ENCODE results near the gene HSPB1. TPM values are rescaled to one million over a fixed set of nuclear protein-coding genes. Genes with fewer than 3 reads are reported as not detected.
A peak's percentile ranks its signal among the peaks of the same experiment; 100 is the strongest.
"Not testable (repeated sequence)": the region's sequence is repeated elsewhere in the genome, so short reads cannot be mapped to it uniquely, and the experiment has no call there.

Gene HSPB1
- total RNA-seq (2014; rRNA removed; shearing (Covaris generic)), result 57.6 and 97.6 TPM in 2 replicates

DNA sequence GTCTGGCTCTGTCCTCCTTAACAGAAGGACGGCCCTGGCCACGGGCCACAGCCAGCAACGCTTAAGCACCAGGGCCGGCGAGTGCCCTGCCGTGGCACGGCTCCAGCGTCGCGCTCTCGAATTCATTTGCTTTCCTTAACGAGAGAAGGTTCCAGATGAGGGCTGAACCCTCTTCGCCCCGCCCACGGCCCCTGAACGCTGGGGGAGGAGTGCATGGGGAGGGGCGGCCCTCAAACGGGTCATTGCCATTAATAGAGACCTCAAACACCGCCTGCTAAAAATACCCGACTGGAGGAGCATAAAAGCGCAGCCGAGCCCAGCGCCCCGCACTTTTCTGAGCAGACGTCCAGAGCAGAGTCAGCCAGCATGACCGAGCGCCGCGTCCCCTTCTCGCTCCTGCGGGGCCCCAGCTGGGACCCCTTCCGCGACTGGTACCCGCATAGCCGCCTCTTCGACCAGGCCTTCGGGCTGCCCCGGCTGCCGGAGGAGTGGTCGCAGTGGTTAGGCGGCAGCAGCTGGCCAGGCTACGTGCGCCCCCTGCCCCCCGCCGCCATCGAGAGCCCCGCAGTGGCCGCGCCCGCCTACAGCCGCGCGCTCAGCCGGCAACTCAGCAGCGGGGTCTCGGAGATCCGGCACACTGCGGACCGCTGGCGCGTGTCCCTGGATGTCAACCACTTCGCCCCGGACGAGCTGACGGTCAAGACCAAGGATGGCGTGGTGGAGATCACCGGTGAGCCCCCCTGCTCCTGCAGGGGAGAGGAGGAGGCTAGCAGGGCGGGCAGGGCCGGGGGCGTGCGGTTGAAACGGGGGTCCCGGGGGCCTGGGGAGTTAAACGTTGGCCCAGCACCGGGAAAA lies at the start of gene HSPB1:
Gene HSPB1 (plus strand): TSS at position 327 of the 855 bp plus-strand sequence. CDS start 40 bp downstream, at position 367.
- peak; percentile 93 for DNase-seq (ENCODE audit: low spot score)

DNA sequence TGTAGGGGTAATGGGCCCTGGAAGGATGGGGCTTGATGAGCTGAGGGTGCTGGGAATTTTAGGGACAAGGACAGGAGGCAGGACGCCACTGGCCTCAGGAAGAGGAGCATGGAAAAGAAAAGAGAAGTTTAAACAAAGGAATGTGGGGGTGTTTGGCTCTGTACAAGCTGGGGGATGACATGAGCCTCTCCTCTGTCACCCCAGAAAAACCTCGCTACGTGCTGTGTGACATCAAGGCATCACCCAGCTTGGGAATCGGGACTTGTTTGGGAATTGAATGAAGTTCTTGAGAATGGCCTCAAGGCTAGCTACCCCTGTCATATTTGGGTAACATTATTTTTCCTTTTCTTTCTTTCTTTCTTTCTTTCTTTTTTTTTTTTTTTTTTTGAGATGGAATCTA lies 47.7 kb upstream of the HSPB1 start:
- DNase-seq (ENCODE audit: low spot score), result no peak

DNA sequence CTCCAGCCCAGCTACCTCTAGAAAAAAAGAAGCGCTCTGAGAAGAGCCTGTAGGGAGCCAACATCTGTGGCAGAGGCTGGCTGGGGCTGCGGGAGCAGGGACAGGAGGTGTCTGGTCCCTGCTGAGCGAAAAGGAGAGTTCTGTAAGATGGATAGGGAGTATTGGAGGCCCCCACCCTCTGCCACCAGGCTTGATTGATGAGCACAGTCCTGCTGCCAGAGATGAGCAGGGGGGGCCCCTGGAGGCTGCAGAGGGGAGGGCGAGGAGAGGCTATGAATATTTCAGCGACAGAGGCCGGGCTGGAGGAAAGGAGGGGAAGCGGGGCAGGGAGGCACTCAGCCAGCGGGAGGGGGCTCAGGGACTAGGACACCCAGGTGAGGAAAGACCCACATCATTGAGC lies 44.5 kb upstream of the HSPB1 start:
- DNase-seq (ENCODE audit: low spot score), result no peak

DNA sequence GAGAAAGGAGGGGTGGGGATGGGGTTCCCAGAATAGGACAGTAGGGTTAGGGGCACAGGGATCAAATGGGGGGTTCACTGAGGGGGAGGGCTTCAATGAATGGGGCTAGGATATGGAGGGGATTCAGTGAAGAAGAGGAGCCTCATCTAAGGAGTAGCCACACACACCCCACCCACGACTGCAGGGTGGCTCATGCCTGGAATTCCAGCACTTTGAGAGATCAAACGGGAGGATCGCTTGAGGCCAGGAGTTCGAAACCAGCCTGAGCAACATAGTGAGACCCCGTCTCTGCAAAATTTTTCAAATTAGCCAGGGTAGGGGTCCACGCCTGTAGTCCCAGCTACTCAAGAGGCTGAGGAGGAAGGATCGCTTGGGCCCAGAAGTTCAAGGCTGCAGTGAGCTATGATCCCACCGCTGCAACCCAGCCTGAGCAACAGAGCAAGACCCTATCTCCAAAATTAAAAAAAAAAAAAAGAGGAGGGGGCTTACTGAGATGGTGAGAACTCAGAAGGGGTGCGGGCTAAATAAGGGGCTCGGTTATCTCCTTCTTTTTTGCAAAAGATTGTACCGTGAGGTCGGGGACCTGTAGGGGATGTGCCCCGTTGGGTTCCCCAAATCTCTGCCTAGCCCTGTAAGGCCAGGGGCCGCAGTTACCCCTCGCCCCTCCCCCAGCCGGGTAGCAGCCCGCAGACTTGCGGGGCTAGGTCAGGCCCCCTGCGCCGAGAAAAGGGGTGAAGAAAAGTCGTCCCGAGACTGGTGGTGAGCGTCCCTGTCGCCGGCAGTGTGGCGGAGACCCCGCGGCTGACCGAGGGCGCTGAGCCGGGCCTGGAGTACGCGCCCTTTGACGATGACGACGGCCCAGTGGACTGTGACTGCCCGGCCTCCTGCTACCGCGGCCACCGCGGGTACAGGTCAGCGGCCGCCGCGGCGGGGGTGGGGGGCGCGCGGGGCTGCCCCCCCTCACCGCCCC lies 43.1 kb upstream of the HSPB1 start:
- no peak for DNase-seq (ENCODE audit: low spot score)

DNA sequence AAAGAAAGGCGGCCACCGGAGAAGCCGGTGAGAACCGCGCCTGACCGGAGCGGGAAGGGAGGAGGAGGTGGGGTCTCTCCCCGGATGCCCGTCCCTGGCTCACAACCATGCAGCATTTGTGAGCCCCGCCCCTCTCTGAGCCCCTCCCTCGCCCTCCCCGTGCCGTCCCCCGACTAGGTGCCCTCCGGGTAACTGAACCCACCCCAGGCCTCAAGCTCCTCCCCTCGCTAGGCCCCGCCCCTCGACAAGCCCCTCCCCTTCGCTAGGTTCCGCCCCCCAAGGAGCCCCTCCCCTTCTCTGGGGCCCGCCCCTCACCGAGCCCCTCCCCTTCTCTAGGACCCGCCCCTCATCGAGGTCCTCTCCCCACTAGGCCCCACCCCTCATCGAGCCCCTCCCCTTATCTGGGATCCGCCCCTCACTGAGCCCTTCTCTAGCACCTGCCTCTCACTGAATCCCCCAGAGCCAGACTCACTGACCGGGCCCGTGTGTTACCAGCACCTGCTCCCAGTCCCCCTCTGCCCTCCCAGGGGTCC lies 42.2 kb upstream of the HSPB1 start:
- DNase-seq (ENCODE audit: low spot score), result peak; percentile 57

DNA sequence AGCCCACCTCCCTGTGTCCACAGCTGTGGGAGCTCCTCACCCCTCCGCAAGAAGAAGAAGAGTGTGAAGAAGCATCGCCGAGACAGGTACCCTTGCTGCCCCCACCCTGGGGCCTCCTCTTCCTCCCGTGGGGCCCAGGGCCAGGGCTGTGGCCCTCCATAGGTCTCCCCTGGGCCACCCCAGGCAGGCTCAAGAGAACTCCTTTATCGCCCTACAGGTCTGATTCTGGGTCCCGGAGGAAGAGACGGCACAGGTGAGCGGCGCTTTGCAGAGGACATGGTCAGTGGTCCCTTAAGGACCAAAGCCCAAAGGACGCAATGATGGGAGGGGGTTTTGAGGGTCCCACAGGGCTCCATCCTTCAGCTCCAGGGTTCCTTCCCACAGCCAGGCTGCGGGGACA lies 41.1 kb upstream of the HSPB1 start:
- DNase-seq (ENCODE audit: low spot score), result no peak

DNA sequence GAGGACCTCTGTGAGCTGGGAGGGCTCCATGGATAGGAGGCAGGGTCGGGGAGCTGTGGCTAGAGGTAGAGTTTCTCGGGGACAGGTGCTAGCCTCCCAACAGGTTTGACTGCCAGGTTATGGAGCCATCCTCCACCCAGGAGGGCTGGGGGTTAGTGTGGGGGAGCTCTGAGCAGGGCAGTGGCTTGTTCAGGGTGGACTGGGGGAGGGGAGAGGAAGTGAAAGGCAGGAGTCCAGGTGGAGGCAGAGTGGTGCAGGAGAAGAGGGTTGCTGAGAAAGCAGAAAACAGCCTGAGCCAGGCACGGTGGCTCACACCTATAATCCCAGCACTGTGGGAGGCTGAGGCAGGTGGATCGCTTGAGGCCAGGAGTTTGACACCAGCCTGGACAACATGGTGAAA lies 40.5 kb upstream of the HSPB1 start:
- DNase-seq (ENCODE audit: low spot score), result no peak

DNA sequence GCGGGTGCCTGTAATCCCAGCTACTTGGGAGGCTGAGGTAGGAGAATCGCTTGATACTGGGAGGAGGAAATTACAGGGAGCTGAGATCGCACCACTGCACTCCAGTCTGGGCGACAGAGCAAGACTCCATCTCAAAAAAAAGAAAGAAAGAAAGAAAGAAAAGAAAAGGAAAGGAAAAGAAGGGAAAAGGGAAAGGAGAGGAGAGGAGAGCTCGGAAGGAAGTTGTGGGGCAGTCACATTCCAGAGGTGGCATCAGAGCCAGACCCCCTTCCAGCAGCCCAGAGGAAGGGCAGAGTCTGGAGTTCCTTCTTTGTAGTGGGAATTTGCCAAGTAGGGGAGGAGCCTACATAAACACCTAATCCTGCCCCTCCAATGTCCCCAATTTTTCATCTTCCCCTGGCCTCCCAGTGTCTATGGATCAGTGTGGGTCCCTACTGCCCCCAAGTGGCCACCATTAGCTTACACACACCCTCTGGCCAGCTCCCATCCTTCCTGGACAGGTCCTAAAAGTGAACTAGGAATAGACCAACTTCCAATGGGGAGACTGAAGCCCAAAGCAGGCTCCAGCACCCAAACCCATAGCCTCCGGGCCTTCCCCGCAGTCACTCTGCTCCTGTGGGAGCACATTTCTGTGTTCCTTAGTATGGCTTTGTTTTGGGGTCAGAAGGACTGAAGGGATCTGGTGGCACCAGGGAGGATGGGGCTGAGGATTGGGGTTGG lies 39.6 kb upstream of the HSPB1 start:
- DNase-seq (ENCODE audit: low spot score), result peak; percentile 85

DNA sequence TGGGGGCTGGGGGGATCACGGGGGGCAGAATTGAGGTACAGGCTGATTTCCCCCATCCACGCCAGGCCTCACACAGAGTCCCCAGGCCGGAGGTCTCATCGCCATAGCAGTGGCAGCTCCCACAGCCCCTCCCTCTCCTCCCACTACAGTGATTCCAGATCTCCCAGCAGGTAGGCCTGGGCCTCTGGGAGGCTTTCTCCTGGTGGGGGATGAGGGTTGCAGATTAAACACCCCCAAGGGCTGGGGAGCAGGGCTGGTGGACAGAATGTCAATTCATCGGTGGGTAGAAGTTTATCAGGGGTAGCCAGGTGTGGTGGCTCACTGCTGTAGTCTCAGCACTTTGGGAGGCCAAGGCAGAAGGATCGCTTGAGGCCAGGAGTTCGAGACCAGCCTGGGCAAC lies 37.2 kb upstream of the HSPB1 start:
- DNase-seq (ENCODE audit: low spot score), result no peak

DNA sequence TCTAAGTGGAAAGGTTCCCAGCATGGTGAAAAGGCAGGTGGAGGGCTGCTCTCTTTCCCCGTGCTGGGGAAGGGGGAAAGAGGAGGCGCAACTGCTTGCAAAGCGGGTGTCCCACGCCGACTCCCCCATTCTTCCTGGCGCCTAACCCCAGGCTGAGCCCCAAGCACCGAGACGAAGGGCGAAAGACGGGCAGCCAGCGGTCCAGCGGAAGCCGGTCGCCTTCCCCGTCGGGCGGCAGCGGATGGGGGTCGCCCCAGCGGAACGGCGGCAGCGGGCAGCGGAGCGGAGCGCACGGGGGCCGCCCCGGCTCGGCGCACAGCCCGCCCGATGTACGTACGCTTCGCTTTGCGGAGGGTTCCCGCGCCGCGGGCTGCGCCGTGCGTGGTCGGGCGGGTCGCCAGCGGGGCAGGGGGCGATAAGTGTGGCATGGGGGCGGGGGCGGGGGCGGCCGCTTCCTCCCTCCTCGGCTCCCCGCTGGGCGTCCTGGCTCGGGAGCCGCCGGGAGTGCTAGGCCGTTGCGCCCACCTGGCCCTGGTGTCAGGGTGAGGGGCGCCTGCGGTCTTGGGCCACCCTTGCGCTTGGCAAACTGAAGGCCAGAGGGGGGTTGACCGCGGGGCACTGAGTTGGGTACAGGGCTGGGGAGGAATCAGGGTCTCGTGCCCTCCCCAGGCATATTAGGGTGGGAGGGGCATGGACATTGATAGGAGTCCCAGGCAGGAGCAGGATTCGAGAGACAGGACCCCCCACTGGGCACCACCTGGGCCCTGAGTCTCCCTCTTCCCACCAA lies 35.2 kb upstream of the HSPB1 start:
- DNase-seq (ENCODE audit: low spot score), result no peak

DNA sequence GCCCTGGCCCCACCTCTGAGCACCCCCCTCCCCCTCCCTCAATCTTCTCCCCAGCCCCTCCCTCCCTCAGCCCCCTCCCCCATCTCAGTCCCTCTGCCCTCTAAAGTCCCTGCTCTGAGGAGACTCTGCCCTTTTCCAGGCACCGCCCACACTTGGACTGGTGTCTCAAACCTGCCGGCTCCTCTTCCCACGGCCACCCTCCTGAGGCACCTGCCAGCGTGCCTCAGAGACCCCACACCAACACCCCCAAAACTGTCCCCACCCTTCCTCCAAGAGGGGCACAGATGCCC lies 34.6 kb upstream of the HSPB1 start:
- no peak for DNase-seq (ENCODE audit: low spot score)

DNA sequence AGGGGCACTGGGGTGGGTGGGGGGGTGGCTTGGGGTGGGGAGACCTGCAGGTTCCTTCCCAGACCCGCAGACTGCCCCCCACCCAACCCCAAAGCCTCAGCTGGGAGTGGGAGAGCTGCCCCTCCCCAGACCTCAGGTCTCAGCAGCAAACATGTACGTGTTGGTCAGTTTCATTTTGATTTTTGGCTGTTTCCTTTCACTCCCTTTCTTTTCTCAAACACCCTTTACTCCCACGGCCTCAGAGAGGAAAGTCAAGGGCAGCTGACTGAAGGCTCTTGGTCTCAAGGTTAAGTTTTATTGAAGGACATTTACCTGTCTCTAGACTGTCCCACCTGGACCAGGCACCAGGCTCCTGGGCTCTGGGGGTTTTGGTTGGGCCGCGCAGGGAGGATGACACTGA lies 34.1 kb upstream of the HSPB1 start:
- no peak for DNase-seq (ENCODE audit: low spot score)

DNA sequence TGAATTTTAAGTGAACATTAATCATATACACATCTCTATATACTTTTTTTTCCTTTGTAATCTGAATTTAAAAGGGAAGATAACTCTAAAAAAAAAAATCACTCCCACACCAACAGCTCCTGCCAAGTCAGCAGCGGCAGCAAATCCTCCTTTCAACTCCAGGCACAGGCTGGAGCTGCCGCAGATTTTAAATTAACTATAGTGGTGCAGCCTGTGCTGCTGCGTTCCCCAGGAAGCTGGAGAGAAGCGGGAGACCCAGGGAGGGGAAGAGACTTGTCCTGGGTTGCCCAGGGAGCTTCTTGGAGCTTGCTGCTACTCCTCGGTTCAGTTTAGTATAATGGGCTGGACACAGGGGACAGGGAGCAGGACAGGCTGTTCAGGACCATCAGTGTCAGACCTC lies 32.6 kb upstream of the HSPB1 start:
- DNase-seq (ENCODE audit: low spot score), result no peak

DNA sequence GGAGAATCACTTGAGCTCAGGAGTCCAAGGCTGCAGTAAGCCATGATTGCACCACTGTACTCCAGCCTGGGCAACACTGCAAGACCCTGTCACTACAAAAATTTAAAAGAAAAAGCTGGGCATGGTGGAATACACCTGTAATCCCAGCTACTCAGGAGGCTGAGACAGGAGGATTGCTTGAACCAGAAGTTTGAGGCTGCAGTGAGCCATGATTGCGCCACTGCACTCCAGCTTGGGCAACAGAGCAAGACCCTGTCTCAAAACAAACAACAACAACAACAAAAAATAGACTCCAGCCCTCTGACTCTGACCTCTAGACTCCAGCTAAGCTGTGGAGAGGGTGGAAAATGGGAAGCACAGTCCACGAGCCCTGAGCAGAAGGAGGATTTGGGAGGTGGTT lies 31.1 kb upstream of the HSPB1 start:
- not testable (repeated sequence) for DNase-seq (ENCODE audit: low spot score)

DNA sequence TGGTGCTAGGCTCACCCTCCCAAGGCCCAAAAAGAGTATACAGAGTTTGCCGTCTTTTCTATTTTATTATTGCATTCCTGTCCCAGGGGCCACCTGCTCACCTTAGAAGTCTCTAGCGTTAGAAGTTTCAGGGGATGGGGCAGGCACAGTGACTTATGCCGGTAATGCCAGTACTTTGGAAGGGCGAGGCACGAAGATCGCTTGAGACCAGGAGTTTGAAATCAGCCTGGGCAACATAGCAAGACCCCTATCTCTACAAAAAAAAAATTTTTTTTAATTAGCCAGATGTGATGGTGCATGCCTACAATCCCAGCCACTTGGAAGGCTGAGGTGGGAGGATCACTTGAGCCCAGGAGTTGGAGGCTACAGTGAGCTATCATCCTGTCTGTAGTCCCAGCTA lies 30.3 kb upstream of the HSPB1 start:
- DNase-seq (ENCODE audit: low spot score), result no peak

DNA sequence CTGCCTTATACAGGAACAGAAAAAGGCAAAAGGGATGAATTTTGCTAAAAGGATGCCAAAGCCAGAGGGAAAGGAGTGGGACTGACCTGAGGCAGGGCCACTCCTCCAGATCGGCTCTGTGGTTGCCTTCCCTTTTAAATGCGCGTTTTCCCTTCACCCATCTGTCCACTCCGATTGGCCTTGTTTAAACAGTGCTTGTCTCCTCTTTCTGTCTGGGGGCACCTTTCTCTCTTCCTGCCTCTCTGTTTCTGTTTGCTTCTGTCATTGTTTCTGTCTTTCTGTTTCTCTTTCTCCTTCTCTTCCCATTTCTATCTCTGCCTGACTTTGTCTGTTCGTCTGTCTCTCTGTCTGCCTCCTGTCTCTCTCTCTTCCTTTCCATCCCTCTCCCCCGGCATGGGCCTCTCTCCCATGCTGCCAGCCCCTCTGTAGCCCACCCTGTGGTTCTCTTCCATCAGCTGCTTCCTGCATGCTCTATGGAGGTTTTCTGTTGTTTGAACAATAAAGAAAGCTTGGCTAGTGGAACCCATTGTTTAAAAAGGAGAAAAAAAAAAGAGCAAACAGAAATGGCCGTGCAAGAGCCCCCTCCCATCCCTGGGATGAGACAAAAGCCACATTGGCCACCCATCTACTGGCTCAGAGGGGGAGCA lies 29.5 kb upstream of the HSPB1 start:
- no peak for DNase-seq (ENCODE audit: low spot score)

DNA sequence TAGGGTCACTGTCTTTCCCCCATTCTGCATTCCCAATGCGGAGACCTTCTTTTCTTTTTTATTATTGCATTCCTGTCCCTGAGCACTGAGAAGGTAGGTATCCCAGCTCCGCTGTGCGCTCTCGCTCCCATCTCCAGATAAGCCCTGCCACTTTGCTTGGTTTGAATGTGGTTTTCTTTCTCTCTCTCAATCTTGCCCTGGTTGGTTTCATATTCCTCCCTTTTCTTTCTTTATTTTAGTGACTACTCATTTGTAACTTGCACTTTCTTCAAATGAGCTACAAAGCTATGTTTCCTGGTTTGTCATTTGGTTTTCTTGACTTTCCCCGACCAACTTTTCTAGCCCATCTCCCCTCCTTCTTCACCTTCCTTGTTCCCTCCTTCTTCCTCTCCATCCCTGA lies 29.0 kb upstream of the HSPB1 start:
- no peak for DNase-seq (ENCODE audit: low spot score)

DNA sequence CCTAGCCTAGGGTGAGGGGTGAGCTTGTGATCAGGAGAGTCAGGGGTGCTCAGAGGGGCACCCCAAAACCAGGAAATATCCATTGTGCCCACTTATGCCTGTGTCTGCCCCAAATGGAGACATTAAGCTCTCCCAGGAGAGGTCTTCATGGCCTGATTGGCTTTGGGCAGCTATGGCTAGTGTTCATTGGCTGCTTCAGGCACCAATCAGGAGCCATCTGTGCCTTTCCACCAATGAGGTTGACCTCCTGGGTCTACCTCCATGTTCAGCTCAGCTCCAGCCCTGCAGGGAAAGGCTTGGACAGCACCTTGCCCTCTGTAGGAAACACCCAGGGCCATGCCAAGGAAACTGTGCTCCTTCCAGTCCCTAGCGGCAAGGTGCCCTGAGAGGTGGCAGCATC lies 23.9 kb upstream of the HSPB1 start:
- no peak for DNase-seq (ENCODE audit: low spot score)

DNA sequence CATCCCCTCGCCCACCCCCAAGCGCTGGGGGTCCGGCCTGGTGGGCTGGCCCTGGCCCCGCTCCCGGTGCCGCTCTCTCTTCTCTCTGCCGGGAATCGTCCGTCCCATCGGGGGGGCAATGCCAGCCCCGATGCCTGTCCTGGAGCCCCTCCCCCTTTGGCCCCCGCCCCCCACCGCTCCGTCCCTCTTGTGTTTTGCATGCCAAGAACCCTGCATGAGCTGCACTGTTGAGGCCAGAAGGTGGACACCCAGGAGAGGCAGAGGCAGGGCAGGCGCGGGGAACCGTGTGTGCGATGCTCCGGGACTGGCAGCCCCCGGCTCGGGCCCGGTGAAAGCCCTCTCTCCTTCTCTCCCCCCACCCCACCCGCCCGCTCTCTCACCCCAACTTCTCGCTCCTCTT lies 22.1 kb upstream of the HSPB1 start:
- no peak for DNase-seq (ENCODE audit: low spot score)

DNA sequence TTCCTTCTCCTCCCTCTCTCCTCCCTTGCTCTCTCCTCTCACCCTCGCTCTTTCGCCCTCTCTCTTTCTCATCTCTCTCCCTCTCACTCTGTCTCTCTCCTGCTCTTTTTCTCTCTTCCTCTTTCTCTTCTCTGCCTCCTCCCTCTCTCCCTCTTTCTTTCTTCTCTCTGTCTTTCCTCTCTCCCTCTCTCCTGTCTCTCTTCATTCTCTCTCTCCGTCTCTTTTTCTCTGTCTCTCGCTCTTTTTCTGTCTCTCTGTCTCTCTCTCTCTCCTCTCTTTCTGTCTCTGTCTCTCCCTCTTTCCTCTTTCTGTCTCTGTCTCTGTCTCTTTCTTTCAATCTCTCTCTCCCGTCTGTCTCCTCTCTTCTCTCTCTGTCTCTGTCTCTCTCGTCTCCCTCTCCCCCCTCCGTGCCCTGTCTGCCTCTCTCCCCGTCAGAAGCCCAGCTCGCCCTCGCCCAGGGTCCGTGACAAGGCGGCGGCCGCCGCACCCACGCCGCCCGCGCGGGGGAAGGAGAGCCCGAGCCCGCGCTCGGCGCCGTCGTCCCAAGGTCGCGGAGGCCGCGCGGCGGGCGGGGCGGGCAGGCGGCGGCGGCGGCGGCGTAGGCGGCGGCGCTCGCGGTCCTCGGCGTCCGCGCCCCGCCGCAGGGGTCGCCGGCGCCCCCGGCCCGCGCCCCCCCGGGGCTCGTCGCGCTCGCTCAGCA lies 21.3 kb upstream of the HSPB1 start:
- DNase-seq (ENCODE audit: low spot score), result no peak

All from H4 (cell line).